ENCODE results near the gene LRTM2.

DNA sequence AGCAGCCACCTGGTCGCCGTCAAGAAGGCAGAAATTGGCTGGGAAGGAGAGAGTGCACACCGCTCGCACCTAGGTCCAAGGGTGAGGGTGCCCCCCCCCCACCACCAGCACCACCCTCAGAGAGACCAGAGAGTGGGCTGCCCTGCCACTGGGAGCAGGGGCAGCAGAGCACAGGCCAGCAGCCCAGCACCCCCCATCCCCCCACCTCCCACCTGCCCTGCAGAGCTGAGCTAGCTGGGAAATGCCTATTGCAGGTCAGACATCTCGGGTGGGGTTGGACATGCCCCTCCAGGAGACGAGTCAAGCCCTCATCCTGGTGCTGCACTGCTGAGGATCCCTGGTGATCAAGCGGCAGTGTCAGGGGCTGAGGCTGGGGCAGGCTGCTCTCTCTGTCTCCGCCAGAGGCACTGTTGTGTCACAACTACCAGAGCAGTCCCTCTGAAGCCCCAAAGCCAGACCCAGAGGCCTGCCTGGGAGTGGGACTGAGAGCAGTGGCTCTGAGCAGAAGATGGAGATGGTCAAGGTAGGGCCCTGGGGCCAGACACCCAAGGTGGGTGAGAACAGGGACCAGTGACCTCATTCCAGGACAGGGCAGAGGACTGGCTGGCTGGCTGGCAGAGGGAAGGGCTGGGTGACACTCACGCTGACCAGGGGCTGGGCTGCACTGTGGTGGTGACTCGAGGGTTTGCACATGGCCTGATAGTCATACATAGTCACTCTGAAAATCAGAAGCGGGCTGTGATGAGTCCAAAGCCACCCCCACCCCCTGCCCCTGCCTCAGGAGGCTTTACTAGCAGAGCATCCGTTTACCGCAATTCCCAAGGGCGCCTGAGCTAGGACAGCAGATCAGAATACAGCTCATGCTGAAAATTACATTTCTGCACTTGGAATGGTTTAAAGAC lies 19.7 kb upstream of the LRTM2 start:
- TF ChIP-seq, protein P1, sequence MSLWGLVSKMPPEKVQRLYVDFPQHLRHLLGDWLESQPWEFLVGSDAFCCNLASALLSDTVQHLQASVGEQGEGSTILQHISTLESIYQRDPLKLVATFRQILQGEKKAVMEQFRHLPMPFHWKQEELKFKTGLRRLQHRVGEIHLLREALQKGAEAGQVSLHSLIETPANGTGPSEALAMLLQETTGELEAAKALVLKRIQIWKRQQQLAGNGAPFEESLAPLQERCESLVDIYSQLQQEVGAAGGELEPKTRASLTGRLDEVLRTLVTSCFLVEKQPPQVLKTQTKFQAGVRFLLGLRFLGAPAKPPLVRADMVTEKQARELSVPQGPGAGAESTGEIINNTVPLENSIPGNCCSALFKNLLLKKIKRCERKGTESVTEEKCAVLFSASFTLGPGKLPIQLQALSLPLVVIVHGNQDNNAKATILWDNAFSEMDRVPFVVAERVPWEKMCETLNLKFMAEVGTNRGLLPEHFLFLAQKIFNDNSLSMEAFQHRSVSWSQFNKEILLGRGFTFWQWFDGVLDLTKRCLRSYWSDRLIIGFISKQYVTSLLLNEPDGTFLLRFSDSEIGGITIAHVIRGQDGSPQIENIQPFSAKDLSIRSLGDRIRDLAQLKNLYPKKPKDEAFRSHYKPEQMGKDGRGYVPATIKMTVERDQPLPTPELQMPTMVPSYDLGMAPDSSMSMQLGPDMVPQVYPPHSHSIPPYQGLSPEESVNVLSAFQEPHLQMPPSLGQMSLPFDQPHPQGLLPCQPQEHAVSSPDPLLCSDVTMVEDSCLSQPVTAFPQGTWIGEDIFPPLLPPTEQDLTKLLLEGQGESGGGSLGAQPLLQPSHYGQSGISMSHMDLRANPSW (CRISPR knock-in tag; IDR thresholded peaks at IDR 0.05): no peak
- TF ChIP-seq ETV6 (IDR thresholded peaks at IDR 0.05; ENCODE audit: borderline replicate concordance in 1 of 2, low read depth in 2 of 2, low read length in 1 of 2) (no peak), ETV6 (CRISPR knock-in tag; IDR thresholded peaks at IDR 0.05; ENCODE audit: borderline replicate concordance) (no peak), POLR2A (conservative IDR thresholded peaks at IDR 0.05) (no peak), POLR2AphosphoS5 (IDR thresholded peaks at IDR 0.05; ENCODE audit: control insufficient read depth, insufficient read depth, low read depth, low read length) (no peak), MED1 (CRISPR knock-in tag; IDR thresholded peaks at IDR 0.05; ENCODE audit: borderline replicate concordance) (no peak)
- TF ChIP-seq, protein P2, sequence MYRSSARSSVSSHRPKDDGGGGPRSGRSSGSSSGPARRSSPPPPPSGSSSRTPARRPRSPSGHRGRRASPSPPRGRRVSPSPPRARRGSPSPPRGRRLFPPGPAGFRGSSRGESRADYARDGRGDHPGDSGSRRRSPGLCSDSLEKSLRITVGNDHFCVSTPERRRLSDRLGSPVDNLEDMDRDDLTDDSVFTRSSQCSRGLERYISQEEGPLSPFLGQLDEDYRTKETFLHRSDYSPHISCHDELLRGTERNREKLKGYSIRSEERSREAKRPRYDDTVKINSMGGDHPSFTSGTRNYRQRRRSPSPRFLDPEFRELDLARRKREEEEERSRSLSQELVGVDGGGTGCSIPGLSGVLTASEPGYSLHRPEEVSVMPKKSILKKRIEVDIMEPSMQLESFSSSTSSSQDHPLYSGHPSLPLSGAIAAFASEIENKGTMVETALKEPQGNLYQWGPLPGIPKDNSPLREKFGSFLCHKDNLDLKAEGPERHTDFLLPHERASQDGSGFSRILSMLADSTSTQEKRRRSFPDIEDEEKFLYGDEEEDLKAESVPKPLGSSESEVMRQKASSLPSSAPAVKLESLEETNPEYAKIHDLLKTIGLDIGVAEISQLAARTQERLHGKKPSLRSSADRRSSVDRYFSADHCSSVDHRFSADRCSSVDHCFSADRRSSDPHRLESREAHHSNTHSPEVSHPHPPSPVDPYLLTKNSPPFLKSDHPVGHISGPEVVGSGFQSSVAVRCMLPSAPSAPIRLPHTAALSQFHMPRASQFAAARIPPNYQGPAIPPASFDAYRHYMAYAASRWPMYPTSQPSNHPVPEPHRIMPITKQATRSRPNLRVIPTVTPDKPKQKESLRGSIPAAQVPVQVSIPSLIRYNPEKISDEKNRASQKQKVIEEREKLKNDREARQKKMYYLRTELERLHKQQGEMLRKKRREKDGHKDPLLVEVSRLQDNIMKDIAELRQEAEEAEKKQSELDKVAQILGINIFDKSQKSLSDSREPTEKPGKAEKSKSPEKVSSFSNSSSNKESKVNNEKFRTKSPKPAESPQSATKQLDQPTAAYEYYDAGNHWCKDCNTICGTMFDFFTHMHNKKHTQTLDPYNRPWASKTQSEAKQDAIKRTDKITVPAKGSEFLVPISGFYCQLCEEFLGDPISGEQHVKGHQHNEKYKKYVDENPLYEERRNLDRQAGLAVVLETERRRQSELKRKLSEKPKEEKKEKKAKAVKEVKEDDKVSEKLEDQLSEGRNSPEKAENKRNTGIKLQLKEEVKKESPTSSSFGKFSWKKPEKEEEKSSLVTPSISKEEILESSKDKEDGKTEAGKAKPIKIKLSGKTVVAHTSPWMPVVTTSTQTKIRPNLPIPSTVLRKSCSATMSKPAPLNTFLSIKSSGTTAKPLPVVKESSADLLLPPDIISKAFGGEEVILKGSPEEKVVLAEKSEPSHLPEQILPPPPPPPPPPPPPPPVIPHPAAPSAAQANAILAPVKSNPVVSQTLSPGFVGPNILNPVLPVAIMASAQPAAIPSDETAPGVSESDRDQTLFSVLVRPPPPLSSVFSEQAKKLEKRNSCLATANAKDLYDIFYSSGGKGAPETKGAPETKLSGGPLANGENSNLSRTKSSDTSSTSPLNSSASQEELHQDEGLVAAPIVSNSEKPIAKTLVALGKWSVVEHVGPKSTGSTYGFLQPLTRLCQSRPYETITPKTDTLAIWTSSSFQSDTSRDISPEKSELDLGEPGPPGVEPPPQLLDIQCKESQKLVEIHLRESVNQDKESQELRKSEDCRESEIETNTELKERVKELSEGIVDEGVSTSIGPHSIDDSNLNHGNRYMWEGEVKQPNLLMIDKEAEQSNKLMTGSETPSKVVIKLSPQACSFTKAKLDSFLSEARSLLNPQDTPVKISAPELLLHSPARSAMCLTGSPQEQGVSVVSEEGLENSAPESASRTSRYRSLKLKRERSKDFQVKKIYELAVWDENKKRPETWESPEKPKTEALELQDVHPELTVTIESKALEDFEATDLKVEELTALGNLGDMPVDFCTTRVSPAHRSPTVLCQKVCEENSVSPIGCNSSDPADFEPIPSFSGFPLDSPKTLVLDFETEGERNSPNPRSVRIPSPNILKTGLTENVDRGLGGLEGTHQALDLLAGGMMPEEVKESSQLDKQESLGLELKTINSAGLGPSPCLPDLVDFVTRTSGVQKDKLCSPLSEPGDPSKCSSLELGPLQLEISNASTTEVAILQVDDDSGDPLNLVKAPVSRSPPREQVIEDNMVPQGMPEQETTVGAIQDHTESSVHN (IDR thresholded peaks at IDR 0.05; ENCODE audit: borderline replicate concordance in 1 of 2, low read depth in 1 of 2): no peak

All from K562 (cell line).